Fibroblast of villous mesenchyme (primary cell): ENCODE measurements around the gene IPO11. TPM values are rescaled to one million over a fixed set of nuclear protein-coding genes. Genes with fewer than 3 reads are reported as not detected.

Source experiments
- DNase-seq: peaks from one replicate; pipeline ENCODE4 v3.0.0-alpha.2; 2010; ENCODE audit warnings: low read depth
- H3K4me3 ChIP-seq: 2 replicates; pipeline ENCODE4 v1.5.1; 2011; ENCODE audit warnings: low read depth, mild to moderate bottlenecking, low read length
- CTCF ChIP-seq: IDR thresholded peaks from 2 replicates; pipeline ENCODE4 v1.5.1; 2012; ENCODE audit warnings: low read depth, mild to moderate bottlenecking, low read length; ENCODE audit not compliant: insufficient read depth
- total RNA-seq: library from RNA; depleted of rRNA; stranded (reverse); fragments of >200 nt; gene quantifications from 2 replicates; pipeline ENCODE4 v1.2.3, GENCODE V29; 2012

The IPO11 gene
- total RNA-seq, 1 donor, result 34.5 TPM

- TF ChIP-seq CTCF, result no peak
- DNase-seq, result no peak
- H3K4me3 ChIP-seq, result no peak overlapping the region
These were observed 130.2 kb downstream of the IPO11 start for GRCh38 chr5:62542720-62543119.

GRCh38 chr5:62547945-62548630 lies 135.5 kb downstream of the IPO11 start:
- no peak for TF ChIP-seq CTCF
- H3K4me3 ChIP-seq, result no peak overlapping the region
- DNase-seq, result no peak

- DNase-seq, result no peak
- H3K4me3 ChIP-seq, result no peak overlapping the region
- no peak for TF ChIP-seq CTCF
These were observed 137.5 kb downstream of the IPO11 start for GRCh38 chr5:62550103-62550502.

- H3K4me3 ChIP-seq, result no peak overlapping the region
- DNase-seq, result no peak
- TF ChIP-seq CTCF, result no peak
These were observed 143.4 kb downstream of the IPO11 start for GRCh38 chr5:62555930-62556329.

GRCh38 chr5:62558941-62559340 lies 146.4 kb downstream of the IPO11 start:
- DNase-seq, result no peak
- TF ChIP-seq CTCF, result no peak
- H3K4me3 ChIP-seq, result no peak overlapping the region

- no peak for DNase-seq
- no peak overlapping the region for H3K4me3 ChIP-seq
- TF ChIP-seq CTCF, result no peak
These were observed 148.2 kb downstream of the IPO11 start for GRCh38 chr5:62560786-62561185.

- DNase-seq, result no peak
- no peak for TF ChIP-seq CTCF
- no peak overlapping the region for H3K4me3 ChIP-seq
These were observed 149.3 kb downstream of the IPO11 start for GRCh38 chr5:62561896-62562295.
